Right lung (tissue), 5 donors: Measurements from ENCODE around the gene ALDH3A2. TPM values are rescaled to one million over a fixed set of nuclear protein-coding genes. Genes with fewer than 3 reads are reported as not detected.
A peak's percentile ranks its signal among the peaks of the same experiment; 100 is the strongest.
"Not testable (repeated sequence)": the region's sequence is repeated elsewhere in the genome, so short reads cannot be mapped to it uniquely, and the experiment has no call there.

ENCODE experiments used
- DNase-seq, 2 donors: peaks; one replicate each; pipeline ENCODE4 v3.0.0-alpha.2; 2013
- polyA plus RNA-seq, 5 donors: library from polyadenylated mRNA; unstranded; fragments of 120-200 nt; gene quantifications; one replicate each; pipeline versions ENCODE4 v1.2.1 to v1.2.3, GENCODE V29; 2013; ENCODE audit warnings: inconsistent platforms in 1 of 5, low replicate concordance in 1 of 5; ENCODE audit not compliant: insufficient read length in 5 of 5, insufficient read depth in 1 of 5

The ALDH3A2 gene
- polyA plus RNA-seq, 5 donors: 48.4 to 81.1 (median 69.8) TPM

DNA sequence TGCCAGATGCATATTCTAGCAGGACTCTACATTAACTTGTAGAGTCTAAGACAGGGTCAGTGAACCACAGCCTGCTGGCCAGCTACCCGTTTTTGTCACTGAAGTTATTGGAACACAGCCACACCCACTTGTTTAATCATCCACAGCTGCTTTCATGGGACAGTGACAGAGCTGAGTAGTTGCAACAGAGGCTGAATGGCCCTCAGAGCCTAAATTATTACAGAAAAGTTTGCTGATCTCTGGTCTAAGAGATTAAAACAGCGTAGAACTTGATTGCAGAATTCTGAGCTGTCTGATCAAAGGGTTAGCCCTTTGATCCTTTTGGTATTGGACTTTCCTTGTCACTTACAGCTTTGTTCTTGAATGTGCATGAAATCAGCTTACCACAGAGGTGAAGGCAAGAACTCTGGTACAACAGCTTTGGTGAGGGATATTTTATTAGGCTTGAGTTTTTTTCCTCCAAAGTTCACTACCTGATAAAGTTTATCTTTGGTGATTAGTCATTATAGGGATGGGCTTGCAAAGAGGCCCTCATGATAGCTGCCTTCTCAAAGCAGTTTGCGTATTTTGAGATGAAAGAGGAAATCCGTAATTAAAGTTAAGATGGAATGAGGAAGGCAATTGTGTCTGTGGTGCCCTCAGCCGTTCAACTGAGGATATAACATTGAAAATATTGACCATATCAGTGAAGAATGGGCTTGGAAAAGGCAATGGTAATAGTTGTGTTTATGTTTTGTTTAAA is 23.6 kb downstream of the ALDH3A2 start:
- DNase-seq: no peak

DNA sequence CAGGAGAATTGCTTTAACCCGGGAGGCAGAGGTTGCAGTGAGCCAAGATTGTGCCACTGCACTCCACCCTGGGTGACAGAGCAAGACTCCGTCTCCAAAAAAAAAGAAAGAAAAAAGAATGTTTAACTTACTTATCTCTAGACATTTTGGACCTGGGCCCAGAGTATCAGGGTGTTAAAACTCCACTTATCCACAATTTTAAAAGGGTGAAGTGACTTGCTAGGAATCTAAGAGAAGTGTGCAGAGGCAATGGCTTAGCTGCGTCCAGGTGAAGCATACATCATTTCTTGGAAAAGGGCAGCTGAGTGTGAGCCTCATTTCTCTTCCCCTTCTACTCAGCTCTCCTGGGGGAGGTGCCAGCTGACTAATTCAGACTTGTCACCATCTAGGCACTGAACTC is 25.1 kb downstream of the ALDH3A2 start:
- no peak for DNase-seq

- DNase-seq: no peak
These were observed 28.3 kb downstream of the ALDH3A2 start for GRCh38 chr17:19676896-19677295.

- no peak for DNase-seq
These were observed 29.3 kb downstream of the ALDH3A2 start for GRCh38 chr17:19677736-19678379.

GRCh38 chr17:19678581-19679453 is 30.3 kb downstream of the ALDH3A2 start:
- no peak for DNase-seq

DNA sequence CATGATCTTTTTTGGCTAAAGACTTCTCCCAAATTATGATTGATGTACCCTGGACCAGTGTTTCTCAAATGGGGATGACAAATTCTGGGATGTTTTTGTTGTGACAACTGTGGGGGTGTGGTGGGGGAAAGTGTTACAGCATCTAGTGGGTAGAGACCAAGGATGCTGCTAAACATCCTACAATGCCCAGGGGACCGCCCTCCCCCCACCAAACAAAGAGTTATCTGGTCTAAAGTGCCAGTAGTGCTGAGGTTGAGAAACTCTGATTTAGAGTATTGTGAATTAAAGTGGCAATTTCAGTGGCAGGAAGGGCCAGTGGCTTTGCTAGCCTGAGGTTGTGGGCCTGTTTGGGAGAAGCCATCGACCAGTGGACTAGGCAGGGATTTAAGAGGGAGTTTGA is 34.6 kb downstream of the ALDH3A2 start:
- DNase-seq: no peak

- not testable (repeated sequence) for DNase-seq
These were observed 36.5 kb downstream of the ALDH3A2 start for GRCh38 chr17:19684909-19685580.

DNA sequence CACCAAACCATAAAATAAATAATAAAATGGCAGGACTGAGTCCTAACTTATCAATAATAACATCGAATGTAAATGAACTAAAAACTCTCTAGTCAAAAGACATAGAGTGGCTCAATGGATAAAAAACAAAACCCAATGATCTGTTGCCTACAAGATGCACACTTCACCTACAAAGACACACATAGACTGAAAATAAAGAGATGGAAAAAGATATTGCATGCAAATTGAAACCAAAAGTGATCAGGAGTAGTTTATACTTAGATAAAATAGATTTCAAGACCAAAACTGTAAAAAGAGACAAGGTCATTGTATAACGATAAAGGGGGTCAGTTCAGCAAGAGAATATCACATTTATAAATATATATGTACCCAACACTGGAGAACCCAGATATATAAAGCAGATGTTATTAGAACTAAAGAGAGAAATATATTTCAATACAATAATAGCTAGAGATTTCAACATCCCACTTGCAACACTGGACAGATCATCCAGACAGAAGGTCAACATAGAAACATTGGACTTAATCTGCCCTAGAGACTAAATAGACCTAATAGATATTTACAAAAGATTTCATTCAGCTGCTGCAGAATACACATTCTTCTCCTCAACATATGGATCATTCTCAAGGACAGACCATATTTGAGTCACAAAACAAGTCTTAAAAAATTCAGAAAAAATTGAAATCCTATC is 38.0 kb downstream of the ALDH3A2 start:
- no peak for DNase-seq

DNA sequence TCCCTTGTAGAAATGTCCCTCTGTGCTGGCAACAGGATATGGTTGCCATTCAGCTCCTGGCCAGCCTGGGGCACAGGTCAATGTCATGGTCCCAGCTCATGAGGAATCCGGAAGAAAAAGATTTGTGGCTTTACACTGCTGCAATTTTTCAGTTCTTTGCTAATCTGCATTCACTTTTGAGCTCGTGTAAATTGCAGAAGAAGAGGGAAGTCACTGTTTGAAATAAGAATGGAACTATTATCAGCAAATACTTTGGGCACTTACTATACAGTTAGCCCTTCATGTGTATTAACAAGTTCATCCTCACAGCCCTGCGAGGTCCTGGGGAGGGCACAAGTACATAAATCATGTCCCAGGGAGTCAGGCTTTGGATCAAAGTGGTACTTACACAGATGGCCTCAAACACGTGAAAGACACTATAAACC is 53.7 kb downstream of the ALDH3A2 start:
- DNase-seq: no peak

- DNase-seq: peak; percentile 39 to 43
These were observed 54.7 kb downstream of the ALDH3A2 start for GRCh38 chr17:19703106-19703827.

GRCh38 chr17:19703828-19704613 is 55.5 kb downstream of the ALDH3A2 start:
- no peak for DNase-seq

DNA sequence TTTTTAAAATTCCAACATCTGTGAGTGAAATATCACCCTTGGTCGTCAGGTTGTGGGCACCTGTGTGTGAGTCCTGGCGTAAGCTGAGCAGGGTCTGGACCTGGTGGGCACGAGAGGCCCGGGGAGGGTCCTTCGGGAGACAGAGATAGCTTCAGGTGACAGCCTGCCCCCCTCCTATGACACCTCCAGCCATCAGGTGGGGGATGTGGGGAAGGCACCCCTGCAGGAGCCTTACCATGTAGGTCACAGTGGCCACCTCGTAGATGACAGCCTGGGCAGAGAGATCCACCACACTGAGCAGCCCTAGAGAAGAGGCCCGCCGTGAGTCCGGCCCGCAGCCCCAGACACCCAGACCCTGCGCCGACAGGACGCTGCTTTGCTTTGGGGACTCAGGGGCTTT is 56.6 kb downstream of the ALDH3A2 start:
- DNase-seq: no peak

DNA sequence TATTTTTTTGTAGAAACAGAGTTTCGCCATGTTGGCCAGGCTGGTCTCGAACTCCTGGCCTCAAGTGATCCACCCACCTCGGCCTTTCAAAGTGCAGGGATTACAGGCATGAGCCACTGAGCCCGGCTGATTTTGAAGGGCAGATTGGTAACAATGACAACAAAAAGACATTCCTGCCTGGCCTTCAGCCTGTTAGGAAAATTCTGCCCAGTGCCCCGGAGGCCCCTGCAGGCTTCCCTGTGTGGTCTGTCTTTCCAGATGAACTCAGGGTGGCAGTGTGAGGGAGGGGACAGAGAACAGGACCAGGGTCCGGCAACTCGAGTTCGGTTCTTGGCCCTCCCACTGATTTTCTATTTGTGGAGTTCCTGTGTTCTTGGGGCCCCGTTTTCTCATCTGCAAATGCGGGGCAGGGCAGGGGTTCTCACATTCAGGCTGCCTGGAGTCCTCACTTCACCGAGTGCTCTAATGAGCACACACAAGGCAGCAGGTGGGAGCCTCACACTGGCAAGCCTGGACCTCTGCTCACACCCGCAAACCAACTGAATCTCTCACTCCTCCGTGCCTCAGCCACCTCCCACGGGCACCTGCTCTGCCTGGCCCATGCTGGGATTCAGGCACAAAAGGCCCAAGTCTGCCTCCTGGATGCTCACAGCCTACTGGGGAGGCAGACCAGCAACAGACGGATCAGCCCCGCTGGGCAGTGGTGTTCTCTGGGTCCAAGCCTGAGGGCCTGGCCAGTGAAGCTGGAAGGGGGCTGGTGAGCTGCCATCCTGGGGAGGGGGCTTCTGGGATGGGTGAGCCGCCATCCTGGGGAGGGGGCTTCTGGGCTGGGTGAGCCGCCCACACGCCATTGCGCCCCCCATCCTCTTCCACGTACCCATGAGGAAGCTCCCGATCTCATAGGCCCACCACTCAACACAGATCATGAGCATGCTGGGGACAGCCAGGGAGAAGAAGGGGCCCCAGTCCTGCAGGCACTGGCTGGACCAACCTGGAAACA is 57.5 kb downstream of the ALDH3A2 start:
- DNase-seq: no peak

- no peak for DNase-seq
These were observed 58.5 kb downstream of the ALDH3A2 start for GRCh38 chr17:19706791-19707727.

DNA sequence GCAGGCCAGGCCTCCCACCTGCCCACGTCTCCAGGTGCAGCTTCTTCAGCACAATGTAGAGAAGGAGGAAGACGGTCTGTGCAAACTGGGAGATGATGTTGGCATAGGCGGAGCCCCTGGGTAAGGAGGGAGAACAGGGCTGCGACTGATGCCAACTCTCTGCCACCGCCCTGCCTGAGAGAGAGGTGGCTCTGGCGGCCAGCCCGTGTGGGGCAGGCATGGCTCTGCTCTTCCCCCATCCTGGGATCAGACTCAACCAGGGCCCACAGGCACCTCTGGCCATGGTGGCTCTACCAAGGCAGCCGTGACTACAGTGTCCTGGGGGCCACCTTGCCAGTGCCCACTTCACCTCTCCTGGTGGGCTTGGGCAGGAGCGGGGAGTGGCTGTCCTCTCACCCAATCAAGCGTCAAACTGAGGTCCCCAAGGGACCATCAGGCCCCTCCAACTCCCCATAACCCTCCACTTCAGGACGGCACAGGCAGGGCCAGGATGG is 59.2 kb downstream of the ALDH3A2 start:
- DNase-seq: no peak

- no peak for DNase-seq
These were observed 60.1 kb downstream of the ALDH3A2 start for GRCh38 chr17:19708431-19709175.
